GM12878 (cell line): ENCODE data around the gene MAST4. TPM values are rescaled to one million over a fixed set of nuclear protein-coding genes. Genes with fewer than 3 reads are reported as not detected.

ENCODE experiments used
- CTCF ChIP-seq, 3 experiments: IDR thresholded peaks in 2 of 3; conservative IDR thresholded peaks in 1 of 3; 2 replicates each; pipeline ENCODE4 v1.5.1; 2011; ENCODE audit warnings: low read depth in 3 of 3, low read length in 3 of 3, mild to moderate bottlenecking in 3 of 3, control low read depth in 2 of 3, moderate library complexity in 2 of 3, inconsistent platforms in 1 of 3, mixed read lengths in 1 of 3; ENCODE audit not compliant: control insufficient read depth in 2 of 3, insufficient read depth in 1 of 3; ENCODE audit errors: extremely low read depth in 1 of 3
- POLR2A ChIP-seq: IDR thresholded peaks from 2 replicates; pipeline ENCODE4 v1.6.1; 2011; ENCODE audit warnings: low read depth, mild to moderate bottlenecking, low read length
- RAD21 ChIP-seq: IDR thresholded peaks from 2 replicates; pipeline ENCODE4 v1.6.1; 2011; ENCODE audit warnings: mild to moderate bottlenecking, low read depth, low read length, moderate library complexity; ENCODE audit not compliant: insufficient read depth
- REST ChIP-seq: IDR thresholded peaks from 2 replicates; pipeline ENCODE4 v1.6.1; 2012; ENCODE audit warnings: mild to moderate bottlenecking, low read depth, low read length
- SKIL ChIP-seq: fragments of 450-650 bp; IDR thresholded peaks from 2 replicates; pipeline ENCODE4 v1.6.1; 2017; ENCODE audit warnings: mild to moderate bottlenecking, low read depth, inconsistent platforms; ENCODE audit not compliant: poor library complexity, severe bottlenecking
- ZSCAN29 ChIP-seq: fragments of 450-650 bp; IDR thresholded peaks from 2 replicates; pipeline ENCODE4 v1.6.1; 2017; ENCODE audit warnings: mild to moderate bottlenecking, moderate library complexity
- polyA plus RNA-seq, 11 experiments: library from polyadenylated mRNA; depleted of rRNA in 4 of 11; unstranded in 6 of 11; stranded (reverse) in 5 of 11; fragments of >200 nt; fragmentation: Nextera tagmentation in 4 of 11; fragmentation: Illumina TruSeq in 1 of 11; extraction: Ambion mirVana in 4 of 11; extraction: Trizol in 1 of 11; gene quantifications; 1 replicate in 1 of 11; 2 replicates in 10 of 11; pipeline versions ENCODE4 v1.2.1 to v1.2.3, GENCODE V29; 2011 to 2016; ENCODE audit warnings: inconsistent platforms in 2 of 11, missing spikeins in 2 of 11, low read depth in 1 of 11
- total RNA-seq, 4 experiments: library from RNA; depleted of rRNA in 3 of 4; stranded (reverse); fragments of >200 nt in 3 of 4; fragmentation: Illumina TruSeq in 1 of 4; extraction: Trizol in 1 of 4; gene quantifications; 2 replicates each; pipeline versions ENCODE4 v1.2.1 to v1.2.3, GENCODE V29; 2013 to 2021

MAST4 gene
- total and polyA plus RNA-seq, 10 of the 15 experiments (the other 5 are each of a cell fraction or from before 2014, with no cell fraction given) = 0.02 to 1.6 (median 0.29) TPM; not detected in 1

- TF ChIP-seq REST (no peak), ZSCAN29 (no peak), POLR2A (no peak), SKIL (no peak), RAD21 (peak; percentile 88), CTCF (IDR thresholded peaks at IDR 0.05 in 2 of 3, conservative IDR thresholded peaks at IDR 0.05 in 1 of 3; ENCODE audit: control insufficient read depth in 2 of 3, extremely low read depth in 1 of 3, insufficient read depth in 1 of 3, low read depth in 3 of 3, low read length in 3 of 3) (peak; percentile 64 to 78 (median 68))
- TF ChIP-seq, all 136 proteins: peak for 7
Observed at GRCh38 chr5:67165526-67166459, 569.6 kb downstream of the MAST4 start (continued).
